Sigmoid colon (tissue), 4 donors: ENCODE data around the gene RPGRIP1L.

Experiments
- CTCF ChIP-seq, 4 experiments: fragments of 450-650 bp in 3 of 4; fragments of 200-600 bp in 1 of 4; IDR thresholded peaks; one replicate each; pipeline ENCODE4 v1.5.1; 2016 to 2019; ENCODE audit warnings: antibody characterized with exemption in 4 of 4, mild to moderate bottlenecking in 3 of 4, moderate library complexity in 2 of 4
- POLR2AphosphoS5 ChIP-seq, 4 donors: sonication (generic); formaldehyde crosslinking; IDR thresholded peaks; one replicate each; pipeline ENCODE4 v1.6.1; 2017; ENCODE audit warnings: antibody characterized with exemption in 4 of 4

GRCh38 chr16:53668869-53669268 is 34.8 kb downstream of the RPGRIP1L start:
- TF ChIP-seq CTCF (IDR thresholded peaks at IDR 0.05) (no peak), POLR2AphosphoS5 (IDR thresholded peaks at IDR 0.05) (no peak)
